ENCODE data around the gene JPH2.

- TF ChIP-seq STAT3 (IDR thresholded peaks at IDR 0.05; ENCODE audit: low read depth, low read length) (no peak), HCFC1 (IDR thresholded peaks at IDR 0.05; ENCODE audit: low read length) (no peak), POLR2AphosphoS5 (IDR thresholded peaks at IDR 0.05; ENCODE audit: low read length) (no peak)
These were observed 106.9 kb downstream of the JPH2 start for GRCh38 chr20:44080064-44080463.

Data from GM12878 (cell line).